Iris pigment epithelial cell (primary cell): Measurements from ENCODE around the gene SMIM36.
"Not testable (repeated sequence)": the region's sequence is repeated elsewhere in the genome, so short reads cannot be mapped to it uniquely, and the experiment has no call there.

Source experiments
- DNase-seq: peaks from one replicate; pipeline ENCODE4 v3.0.0-alpha.2; 2011; ENCODE audit warnings: low read depth

The SMIM36 gene

DNA sequence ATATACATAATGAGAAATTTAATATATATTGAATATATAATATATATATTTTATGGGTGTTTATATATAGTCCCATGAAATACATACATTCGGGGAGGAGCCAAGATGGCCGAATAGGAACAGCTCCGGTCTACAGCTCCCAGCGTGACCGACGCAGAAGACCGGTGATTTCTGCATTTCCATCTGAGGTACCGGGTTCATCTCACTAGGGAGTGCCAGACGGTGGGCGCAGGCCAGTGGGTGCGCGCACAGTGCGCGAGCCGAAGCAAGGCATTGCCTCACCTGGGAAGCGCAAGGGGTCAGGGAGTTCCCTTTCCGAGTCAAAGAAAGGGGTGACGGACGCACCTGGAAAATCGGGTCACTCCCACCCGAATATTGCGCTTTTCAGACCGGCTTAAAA, 9.6 kb downstream of the SMIM36 start:
- not testable (repeated sequence) for DNase-seq

DNA sequence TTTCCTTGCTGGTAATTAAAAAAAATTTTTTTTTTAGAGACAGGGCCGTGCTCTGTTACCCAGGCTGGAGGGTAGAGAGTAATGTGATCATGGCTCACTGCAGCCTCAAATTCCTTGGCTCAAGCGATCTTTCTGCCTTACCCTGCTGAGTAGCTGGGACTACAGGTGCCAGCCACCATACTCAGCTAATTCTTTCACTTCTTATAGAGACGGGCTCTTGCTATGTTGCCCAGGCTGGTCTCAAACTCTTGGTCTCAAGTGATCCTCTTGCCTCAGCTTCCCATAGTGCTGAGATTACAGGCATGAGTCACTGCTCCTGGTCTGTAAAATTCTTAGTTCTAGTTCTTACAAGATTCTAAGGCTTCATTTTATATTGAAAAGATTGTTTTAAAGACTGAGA, 11.1 kb downstream of the SMIM36 start:
- DNase-seq = peak; percentile 6

DNA sequence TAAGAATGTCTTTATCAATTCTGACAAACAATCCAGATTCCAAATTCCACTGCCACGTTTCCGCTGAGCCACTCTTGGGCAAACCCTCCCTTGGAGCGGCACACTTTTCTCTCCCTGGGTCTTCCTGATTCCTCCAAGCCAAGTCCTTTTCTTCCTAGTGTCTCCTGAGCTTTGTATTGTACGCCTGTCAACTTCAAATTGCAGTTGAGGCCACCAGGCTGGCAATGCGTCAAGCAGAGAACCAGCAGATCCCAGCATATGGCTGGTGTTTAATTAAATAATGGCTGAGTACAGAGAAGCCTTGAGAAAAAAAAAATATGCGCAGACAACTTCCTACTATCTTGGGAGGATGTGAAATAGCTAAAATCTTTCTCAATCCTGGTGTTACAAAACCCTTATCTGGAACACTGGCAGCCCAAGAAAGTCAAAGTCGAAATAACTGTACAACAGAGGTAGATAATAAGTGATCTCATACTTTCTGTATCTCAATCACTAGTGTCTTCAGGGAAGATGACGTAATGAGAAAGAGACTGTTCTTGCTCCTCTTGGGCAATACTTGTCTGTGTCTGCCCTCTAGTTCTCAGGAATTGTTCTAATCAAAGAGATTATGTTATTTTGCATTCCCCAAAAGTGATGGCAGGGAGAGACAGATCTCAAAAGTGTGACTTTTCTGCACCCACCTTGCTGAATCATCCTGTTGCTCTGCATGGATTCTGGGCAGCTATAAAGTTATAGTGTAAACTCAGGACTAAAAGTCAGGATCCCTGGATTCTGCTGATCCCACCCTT, 15.0 kb downstream of the SMIM36 start:
- DNase-seq = peak; percentile 95

DNA sequence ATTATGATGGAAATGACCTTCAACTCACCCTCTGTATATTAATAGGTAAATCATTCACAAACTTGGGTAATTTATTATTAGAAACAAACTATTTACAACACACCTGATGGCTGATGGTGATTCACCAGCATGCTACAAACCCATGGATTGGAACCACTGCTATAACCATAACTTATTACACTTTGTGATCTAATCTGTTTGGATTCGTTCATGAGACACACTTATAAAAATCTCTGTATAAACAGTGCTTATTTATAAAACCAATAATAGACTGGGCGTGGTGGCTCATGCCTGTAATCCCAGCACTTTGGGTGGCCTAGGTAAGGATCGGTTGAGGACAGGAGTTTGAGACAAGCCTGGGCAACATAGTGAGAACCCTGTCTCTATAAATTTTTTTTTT, 16.0 kb downstream of the SMIM36 start:
- peak; percentile 9 for DNase-seq

DNA sequence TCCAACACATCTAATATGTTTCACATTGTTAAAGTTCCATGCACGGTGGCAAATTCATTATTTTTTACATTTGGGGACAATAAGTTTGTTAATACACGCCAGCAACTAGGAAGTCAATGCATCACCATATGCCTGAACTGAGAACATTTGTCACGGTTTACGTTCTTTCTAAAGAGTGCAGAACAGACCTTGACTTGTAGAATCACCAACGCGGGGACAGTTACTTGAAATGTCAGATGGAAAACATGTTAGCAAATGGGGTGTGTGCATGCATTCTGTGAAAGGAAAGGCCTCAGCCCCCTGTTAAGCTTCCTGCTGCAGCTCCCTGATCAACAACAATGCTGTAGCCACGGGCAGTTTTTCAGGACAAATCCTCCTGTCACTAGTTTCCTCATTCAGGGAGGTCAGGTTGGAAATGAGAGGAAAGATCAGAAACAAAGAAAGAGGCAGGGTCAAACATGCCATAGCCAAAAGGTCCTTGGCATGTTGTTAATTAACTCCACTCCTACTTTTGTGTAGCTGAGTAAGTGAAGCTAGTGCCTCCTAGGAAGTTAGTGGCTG, 18.4 kb downstream of the SMIM36 start:
- DNase-seq = no peak

DNA sequence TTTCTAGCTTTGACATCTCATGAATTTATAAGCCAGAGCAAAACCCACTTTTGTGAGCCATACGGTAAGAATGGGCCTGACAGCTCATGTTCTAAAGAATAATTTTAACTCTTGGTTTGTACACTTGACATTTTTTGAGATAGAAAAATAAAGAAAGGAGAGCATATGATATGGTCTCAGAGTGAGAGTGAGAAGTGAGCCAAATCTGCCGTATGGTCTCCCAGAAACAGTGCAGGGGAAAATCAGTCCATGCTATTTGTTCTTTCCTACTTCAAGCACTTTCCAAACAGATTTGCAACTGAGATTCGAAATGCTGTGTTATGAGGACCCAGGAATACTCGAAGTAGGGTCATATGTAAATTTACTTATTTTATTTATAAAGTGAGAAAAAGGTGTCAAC, 20.9 kb downstream of the SMIM36 start:
- DNase-seq = no peak

DNA sequence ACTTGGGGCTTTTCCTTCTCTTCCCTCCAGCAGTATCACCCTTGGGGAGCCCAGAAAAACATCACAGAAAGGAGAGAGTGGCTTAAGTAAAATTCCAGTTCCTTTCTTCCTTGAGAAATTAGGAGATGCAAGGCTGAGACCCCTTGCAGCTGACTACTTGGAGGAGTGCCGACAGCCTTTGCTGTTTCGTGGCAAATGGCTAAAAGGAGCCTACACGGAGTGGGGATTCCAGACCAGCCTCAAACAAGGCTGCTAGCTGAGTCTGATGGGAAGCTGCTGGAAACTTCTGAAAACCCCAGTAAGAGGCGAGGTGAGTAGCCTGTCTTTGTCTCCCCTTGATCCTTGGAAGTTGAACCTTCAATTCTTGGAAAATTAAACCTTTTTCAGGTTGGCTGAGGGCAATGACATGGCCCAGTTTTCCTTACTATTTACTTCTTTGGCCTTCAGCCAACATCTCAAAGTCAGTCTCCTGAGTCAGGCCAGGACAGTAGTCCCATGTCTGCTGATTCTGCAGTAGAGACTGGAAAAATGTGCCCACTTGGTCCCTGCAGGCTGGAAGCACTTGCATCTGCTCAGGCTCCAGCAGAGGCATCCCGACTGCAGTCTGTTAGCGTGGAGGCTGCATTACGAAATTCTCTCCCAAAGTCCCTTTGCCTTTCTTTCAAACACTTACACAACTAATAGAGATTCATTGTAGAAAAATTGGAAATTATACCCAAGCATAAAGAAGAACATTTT, 23.4 kb downstream of the SMIM36 start:
- peak; percentile 33 for DNase-seq

DNA sequence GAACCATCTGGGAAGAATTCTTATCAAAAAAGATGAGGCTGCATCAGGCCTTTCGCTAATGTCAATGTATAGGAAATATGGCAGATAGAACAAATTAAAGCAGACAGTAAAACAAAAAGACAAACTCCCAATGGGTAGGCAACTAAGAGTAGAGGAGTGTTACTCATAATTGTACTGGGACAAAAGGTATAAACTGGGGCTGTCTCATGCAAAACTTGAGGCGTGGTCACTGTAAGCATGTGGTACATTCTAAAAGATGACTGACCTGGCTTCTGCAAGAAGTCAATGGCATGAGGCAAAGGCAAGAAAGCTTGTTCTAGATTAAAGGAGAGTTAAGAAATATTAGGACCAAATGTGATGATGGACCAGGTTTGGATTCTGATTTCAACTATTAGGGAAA, 26.7 kb downstream of the SMIM36 start:
- no peak for DNase-seq

DNA sequence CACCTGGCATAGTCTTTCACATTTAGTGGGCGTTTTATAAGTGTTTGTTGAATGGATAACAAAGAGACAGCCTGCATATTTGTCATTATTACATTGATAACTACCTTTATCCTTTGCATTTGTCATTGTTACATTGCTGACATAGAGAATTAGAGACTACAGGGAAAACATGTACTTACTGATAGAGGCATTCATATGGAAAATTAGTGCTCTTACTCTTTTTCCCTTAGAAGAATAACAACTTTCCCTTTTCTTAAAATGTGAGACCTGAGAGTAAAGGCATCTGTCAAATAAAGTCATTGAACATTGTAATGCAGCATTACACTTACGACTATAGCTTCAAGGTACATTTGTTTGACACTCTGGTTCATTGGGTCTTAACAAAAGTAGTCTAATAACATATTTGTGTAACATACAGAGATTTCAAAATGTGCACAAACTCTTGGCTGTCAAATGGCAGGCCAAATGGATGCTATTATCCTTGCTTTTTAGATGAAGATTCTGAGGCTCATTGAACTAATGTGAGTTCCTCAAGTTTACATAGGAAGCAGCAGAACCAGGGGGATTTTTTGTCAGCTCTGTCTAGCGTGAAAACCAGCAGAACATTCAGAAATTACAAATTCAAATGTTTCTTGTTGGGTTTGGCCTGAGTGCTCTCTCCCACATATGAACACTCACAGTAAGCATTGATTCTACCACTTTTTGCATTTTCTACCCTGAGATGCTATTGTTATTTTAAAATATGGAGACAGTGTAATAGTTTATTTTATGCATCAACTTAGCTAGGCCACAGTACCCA, 28.5 kb downstream of the SMIM36 start:
- no peak for DNase-seq

DNA sequence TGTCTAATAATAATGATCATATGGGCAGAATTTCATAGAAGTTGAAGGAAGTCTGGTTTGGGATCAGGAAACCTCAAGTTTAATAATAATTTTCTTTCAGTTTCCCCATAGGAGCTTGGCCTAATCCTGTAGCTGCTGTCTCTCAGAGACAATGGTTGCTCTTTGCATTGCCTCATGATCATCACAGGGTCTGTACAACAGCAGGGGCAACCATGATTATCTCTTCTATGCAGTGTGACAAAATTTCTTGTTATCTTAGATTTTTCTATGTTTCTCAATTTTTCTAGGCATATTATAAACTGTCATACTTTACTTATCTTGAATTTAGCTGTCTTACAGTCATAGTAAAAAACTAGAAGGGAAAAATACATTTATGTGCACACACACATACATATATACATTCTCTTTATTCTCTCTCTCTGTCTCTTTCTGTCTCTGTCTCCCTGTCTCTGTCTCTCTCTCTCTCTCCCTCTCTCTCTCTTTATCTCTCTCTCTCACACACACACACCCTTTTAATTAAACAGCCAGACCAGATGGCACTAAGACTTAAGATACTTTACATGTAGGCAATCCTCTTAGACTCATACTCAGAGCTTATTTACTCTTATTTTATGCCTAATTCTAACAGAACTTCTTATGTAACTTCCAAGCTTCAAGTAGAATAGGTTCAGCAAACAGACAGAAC, 30.5 kb downstream of the SMIM36 start:
- DNase-seq = no peak

DNA sequence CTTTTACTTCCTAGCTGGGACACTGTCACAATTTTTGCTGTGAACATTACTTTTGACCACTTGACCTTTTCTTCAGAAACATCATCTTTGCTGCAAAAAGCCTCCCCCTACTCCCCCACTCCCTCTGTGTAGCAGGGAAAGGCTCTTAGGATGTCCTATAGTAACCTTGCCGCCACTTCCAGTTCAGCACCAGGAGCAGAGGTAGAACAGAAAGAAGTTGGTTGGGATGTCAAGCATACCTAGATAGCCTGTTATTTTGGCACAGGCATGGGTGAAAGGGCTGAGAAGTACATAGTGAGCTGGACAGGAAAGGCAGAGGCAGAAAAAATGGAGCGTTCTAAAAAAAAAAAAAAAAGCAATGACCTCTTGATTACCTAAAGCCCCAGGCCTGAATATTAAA, 31.3 kb downstream of the SMIM36 start:
- no peak for DNase-seq

DNA sequence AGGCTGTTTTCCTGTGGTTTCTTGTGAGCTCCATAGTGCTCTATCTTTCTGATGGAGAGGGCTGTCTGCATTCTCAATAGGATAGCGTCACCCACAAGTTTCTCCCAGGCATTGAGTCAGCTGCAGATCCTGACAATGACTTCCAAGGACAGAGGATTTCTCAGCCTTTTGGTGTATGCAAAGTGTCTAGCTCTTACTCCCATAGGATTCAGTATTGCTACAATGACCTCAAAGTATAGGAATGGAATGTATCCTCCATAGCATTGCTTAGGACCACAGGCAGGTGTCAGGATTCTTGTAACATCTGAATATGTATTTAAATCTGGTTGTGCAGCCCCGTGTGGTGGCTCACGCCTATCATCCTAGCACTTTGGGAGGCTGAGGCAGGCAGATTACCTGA, 32.3 kb downstream of the SMIM36 start:
- no peak for DNase-seq

DNA sequence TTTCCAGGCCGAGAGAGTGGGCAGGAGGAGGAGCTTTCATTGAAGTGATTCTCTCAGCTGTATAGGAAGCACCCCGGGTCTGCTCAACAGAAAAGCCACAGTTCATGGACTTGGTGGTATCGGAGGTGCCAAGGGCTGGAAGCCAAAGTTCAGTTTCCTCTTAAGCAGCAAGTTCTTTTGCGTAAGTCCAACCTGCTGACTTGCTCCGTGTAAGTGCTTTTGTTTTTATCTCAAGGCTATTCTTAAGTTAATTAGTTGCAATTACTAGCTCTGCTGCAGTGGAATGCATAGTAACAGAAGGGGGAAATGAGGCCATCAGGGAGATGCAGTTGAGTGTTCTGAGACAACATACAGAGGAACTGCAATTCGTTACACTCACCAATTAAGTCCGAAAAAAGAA, 44.6 kb downstream of the SMIM36 start:
- DNase-seq = no peak

DNA sequence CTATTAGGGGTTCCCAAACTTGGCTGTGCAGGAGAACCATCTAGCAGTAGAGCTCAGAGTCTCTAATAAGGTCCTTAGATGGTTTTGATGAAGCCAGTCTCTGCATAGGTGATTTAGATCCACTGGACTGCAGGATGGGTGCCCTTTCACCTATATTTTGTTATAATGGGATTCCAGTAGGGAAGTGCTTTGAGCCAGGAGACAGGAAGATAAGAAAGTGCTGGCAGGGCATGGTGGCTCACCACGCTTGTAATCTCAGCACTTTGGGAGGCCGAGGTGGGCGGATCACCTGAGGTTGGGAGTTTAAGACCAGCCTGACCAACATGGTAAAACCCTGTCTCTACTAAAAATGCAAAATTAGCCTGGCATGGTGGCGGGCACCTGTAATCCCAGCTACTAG, 45.5 kb downstream of the SMIM36 start:
- DNase-seq = not testable (repeated sequence)

DNA sequence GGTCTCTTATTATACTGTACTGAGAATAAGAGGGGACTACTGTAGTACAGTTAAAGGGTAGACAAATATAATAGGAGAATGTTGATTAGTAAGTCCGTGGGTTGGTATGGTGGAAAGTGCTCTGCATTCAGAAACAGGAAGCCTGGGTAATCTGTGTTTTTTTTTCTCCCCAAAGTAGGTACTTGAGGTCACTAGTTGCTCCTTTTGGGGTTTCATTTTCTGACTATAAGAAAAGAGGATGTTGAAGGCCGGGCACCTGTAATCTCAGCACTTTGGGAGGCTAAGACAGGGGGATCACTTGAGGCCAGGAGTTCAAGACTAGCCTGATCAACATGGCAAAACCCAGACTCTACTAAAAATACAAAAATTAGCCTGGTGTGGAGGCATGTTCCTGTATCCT, 47.7 kb downstream of the SMIM36 start:
- no peak for DNase-seq

DNA sequence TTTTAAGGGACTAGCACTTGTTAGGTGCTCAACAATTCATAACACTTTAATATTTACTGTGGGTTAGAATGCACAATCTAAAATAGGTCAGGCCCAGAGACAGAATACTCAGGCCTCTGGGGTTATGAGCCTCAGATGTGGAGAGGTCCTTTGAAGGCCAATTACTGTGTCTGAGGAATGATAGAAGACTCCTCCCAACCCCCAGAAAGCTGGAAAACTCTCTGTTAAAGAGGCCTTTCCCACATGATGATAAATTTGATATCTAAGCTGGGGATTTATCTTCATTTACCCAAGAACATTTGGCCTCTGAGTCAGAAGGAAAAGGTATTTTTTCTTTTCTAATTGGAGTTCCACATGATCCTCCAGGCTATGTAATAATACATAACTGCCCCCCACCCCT, 48.5 kb downstream of the SMIM36 start:
- peak; percentile 40 for DNase-seq

DNA sequence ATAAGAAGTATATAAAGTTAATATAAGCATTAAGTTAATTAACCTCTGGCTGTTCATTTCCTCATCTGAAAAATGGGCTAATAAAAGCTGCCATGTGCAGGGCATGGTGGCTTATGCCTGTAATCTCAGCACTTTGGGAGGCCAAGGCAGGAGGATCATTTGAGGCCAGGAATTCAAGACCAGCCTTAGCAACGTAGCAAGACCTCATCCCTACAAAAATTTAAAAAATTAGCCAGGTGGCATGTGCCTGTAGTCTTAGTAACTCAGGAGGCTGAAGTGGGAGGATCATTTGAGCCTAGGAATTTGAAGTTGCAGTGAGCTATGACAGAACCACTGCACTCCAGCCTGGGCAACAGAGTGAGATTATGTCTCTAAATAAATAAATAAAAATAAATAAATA, 49.0 kb downstream of the SMIM36 start:
- DNase-seq = no peak

DNA sequence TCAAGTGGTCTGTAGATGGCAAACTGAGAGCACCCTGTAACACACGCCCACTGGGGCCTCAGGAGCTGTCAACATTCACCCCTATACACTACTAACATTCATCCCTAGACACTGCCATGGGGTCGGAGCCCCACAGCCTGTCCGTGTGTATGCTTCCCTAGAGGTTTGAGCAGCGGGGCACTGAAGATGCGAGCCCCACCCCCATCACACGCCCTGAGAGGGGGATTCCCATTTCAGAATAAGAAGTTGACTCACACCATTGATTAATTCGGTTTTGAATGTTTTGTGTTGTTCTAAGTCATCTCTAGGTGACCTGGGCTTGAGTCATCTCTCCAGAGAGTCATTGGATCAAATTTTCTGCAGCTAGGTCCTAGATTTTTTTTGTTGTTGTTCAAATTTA, 52.3 kb downstream of the SMIM36 start:
- peak; percentile 77 for DNase-seq

DNA sequence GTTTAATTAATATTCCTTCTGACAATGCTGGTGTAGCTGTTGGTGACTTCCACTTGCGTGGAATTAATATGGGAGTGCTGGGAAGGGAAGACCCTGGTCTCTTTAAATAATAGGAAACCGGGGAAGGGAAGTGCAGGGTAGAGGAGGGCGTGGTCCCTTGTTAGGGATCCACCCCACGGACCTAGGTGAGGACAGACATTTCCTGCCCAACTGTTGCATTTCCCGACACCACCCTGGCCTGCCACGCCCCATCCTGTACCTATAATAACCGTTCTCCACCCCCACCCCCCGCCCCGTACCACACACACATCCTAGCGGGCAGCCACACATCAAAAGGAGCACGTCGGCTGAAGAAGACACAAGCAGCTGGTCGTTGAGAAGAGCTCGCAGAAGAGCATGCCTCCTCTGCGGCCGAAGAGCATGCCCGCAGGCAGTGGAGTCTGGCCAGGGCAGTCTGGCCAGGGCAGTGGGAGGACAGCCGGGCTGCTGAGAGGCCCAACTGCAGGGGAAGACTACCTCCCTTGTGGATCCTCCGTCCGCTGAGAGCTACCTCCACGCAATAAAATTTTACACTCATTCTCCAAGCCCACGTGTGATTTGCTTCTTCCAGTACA, 52.9 kb downstream of the SMIM36 start:
- no peak for DNase-seq

DNA sequence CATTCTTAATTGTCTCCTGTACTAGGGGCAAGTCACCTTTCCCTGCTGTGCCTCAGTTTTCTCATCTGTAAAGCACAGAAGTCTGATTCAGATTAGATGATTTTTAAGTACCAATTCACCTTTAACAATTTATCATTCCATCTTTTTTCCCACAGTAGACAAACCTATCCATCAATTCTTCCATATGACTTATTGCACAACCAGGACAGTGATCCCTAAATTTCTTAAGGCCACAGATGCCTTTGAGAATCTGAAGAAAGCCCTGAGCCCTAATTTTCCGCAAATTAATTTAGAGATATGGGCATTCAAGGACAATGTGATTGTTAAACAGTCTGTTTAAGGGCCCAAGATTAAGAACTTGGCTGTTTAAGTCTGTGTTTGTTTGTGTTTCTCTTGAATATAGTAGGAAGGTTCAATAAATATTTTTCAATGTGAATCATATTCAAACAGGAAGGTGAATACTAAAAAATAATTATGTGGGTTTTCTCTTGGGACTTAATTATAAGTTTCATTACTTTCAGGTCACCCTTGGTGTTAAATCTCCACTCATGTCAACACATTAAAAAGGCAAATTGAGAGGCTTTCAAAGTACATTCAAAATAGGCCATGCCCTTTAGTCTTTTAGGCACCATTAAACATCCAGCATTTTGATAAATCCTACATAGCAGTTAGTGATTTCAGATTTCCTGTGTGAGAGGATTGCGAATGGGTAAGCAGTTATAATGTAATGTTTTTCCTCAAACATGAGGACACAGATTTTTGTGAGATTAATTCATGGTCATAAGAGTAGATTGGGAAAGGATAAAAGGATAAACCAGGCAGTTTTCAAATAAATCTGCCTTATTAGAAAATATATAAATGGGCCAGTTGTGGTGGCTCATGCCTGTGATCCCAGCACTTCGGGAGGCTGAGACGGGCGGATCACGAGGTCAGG, 54.7 kb downstream of the SMIM36 start:
- DNase-seq = peak; percentile 59
